Spleen (tissue), 11 donors: ENCODE results near the gene CEMIP. TPM values are rescaled to one million over a fixed set of nuclear protein-coding genes. Genes with fewer than 3 reads are reported as not detected.

Experiments
- DNase-seq: peaks from one replicate; pipeline ENCODE4 v3.0.0-alpha.2; 2020
- H3K27ac ChIP-seq, 8 donors: fragments of 200-600 bp; sonication (generic) in 7 of 8; 1 replicate in 4 of 8; 2 replicates in 4 of 8; pipeline versions ENCODE4 v1.5.0 to v1.8.0; 2016 to 2021; ENCODE audit warnings: inconsistent platforms in 4 of 8, mild to moderate bottlenecking in 4 of 8, moderate library complexity in 1 of 8
- H3K27me3 ChIP-seq, 7 donors: fragments of 200-600 bp; sonication (generic) in 6 of 7; replicated peaks in 1 of 7; 1 replicate in 4 of 7; 2 replicates in 3 of 7; pipeline versions ENCODE4 v1.5.0 to v1.8.0; 2016 to 2021; ENCODE audit warnings: inconsistent platforms in 3 of 7, mild to moderate bottlenecking in 1 of 7
- H3K36me3 ChIP-seq, 6 donors: fragments of 200-600 bp; sonication (generic) in 5 of 6; 1 replicate in 4 of 6; 2 replicates in 2 of 6; pipeline versions ENCODE4 v1.5.0 to v1.8.0; 2016 to 2021; ENCODE audit warnings: inconsistent platforms in 2 of 6
- H3K4me1 ChIP-seq, 6 donors: fragments of 200-600 bp; sonication (generic) in 5 of 6; 1 replicate in 3 of 6; 2 replicates in 3 of 6; pipeline versions ENCODE4 v1.5.0 to v1.8.0; 2016 to 2021; ENCODE audit warnings: inconsistent platforms in 3 of 6
- H3K4me3 ChIP-seq, 8 donors: fragments of 200-600 bp; sonication (generic) in 7 of 8; 1 replicate in 4 of 8; 2 replicates in 4 of 8; pipeline versions ENCODE4 v1.5.0 to v1.8.0; 2016 to 2021; ENCODE audit warnings: inconsistent platforms in 4 of 8, mild to moderate bottlenecking in 4 of 8, moderate library complexity in 2 of 8
- H3K9me3 ChIP-seq, 8 donors: fragments of 200-600 bp; sonication (generic) in 7 of 8; 1 replicate in 4 of 8; 2 replicates in 4 of 8; pipeline versions ENCODE4 v1.5.0 to v1.8.0; 2016 to 2021; ENCODE audit warnings: inconsistent platforms in 4 of 8
- CTCF ChIP-seq, 11 experiments: fragments of 200-600 bp in 7 of 11; fragments of 450-650 bp in 4 of 11; sonication (generic) in 4 of 11; IDR thresholded peaks in 8 of 11; conservative IDR thresholded peaks in 3 of 11; 1 replicate in 7 of 11; 2 replicates in 4 of 11; pipeline versions ENCODE4 v1.4.0 to v1.8.0; 2016 to 2021; ENCODE audit warnings: antibody characterized with exemption in 11 of 11, inconsistent platforms in 4 of 11, mild to moderate bottlenecking in 1 of 11
- POLR2A ChIP-seq, 3 donors: fragments of 450-650 bp; IDR thresholded peaks; one replicate each; pipeline ENCODE4 v1.5.1; 2017; ENCODE audit warnings: antibody characterized with exemption in 3 of 3, mild to moderate bottlenecking in 1 of 3
- POLR2AphosphoS5 ChIP-seq, 3 donors: sonication (generic); formaldehyde crosslinking; IDR thresholded peaks; one replicate each; pipeline ENCODE4 v1.5.1; 2017; ENCODE audit warnings: antibody characterized with exemption in 3 of 3
- WGBS, 5 donors: extraction: QIAGEN DNeasy Blood & Tissue Kit in 3 of 5; methylation state at CpG; one replicate each; pipeline versions ENCODE4 v1.1.5 to v1.1.7; 2013 to 2018; 5-methylcytosine and 5-hydroxymethylcytosine counted together
- intact Hi-C: fragments of 100-400 bp; cut with DNase I; formaldehyde crosslinking; loops from one replicate; pipeline ENCODE4 v1.15.0; 2023; ENCODE audit warnings: low total_unique reads
- polyA plus RNA-seq, 3 donors: library from polyadenylated mRNA; stranded (reverse); fragments of 200-250 nt; gene quantifications; one replicate each; pipeline ENCODE4 v1.2.1, GENCODE V29; 2013
- total RNA-seq, 7 donors: library from RNA; depleted of rRNA in 3 of 7; stranded (reverse); fragments of >200 nt in 3 of 7; fragmentation: NEBNext Ultra II Directional in 4 of 7; extraction: Animal tissue kit (Norgen Biotek cat#: 25700) in 4 of 7; gene quantifications; one replicate each; pipeline versions ENCODE4 v1.1.0 to v1.2.1, GENCODE V29; 2016 to 2021
- donor health status: healthy with polysubstance abuse.
- donor health status: DM: no; HTN: no; CAD: no; lungs with moderate emphysema.
- donor health status: DM: no; HTN: no; CAD: no.
- donor health status: Bipolar disorder and iron deficiency.
- donor health status: healthy.
- donor health status: DM: no; HTN: no; CAD: no.
- donor health status: DM: yes; HTN: yes; CAD: no.

CEMIP gene
- total and polyA plus RNA-seq, 10 donors: 0.20 to 3.0 (median 1.0) TPM; not detected in 1

- Histone ChIP-seq H3K27ac (no peak overlapping the region), H3K4me3 (no peak overlapping the region), H3K4me1 (peaks cover 0 to 6% (median 0%) of the 10 kb centered on the region in 6 donors), H3K9me3 (no peaks in the 10 kb centered on the region), H3K27me3 (no peaks in the 10 kb centered on the region), H3K36me3 (no peaks in the 10 kb centered on the region)
- no peak for TF ChIP-seq CTCF (IDR thresholded peaks at IDR 0.05 in 8 of 11, conservative IDR thresholded peaks at IDR 0.05 in 3 of 11)
- no peak for TF ChIP-seq POLR2AphosphoS5 (IDR thresholded peaks at IDR 0.05)
- TF ChIP-seq POLR2A (IDR thresholded peaks at IDR 0.05): no peak
- intact Hi-C loops: no loop called here
- 79 to 92% (median 86%) methylated on average over 5 of the region's 5 CpGs for WGBS, 5 donors
- no peak for DNase-seq
Measured at GRCh38 chr15:80800067-80800466, 20.9 kb downstream of the CEMIP start.

- Histone ChIP-seq H3K4me1 (peaks cover 0 to 6% (median 0%) of the 10 kb centered on the region in 6 donors), H3K36me3 (no peaks in the 10 kb centered on the region), H3K4me3 (no peak overlapping the region), H3K9me3 (no peaks in the 10 kb centered on the region), H3K27ac (peak overlapping the region in 3 of 8 donors; percentile 10 to 26 (median 20)), H3K27me3 (no peaks in the 10 kb centered on the region)
- 57 to 82% (median 72%) methylated on average over 9 to 10 of the region's 10 CpGs for WGBS, 5 donors
- TF ChIP-seq POLR2AphosphoS5 (IDR thresholded peaks at IDR 0.05) (peak in 1 of 3 donors; percentile 32), CTCF (IDR thresholded peaks at IDR 0.05 in 8 of 11, conservative IDR thresholded peaks at IDR 0.05 in 3 of 11) (no peak)
- DNase-seq: no peak
- intact Hi-C loops: no loop called here
Measured at GRCh38 chr15:80801891-80802680, 22.9 kb downstream of the CEMIP start.

- Histone ChIP-seq H3K27ac (no peak overlapping the region), H3K9me3 (no peaks in the 10 kb centered on the region), H3K4me3 (no peak overlapping the region), H3K36me3 (no peaks in the 10 kb centered on the region), H3K4me1 (peaks cover 0 to 6% (median 0%) of the 10 kb centered on the region in 6 donors), H3K27me3 (no peaks in the 10 kb centered on the region)
- intact Hi-C loops: no loop called here
- 84 to 93% (median 90%) methylated on average over 7 of the region's 7 CpGs for WGBS, 5 donors
- TF ChIP-seq POLR2A (IDR thresholded peaks at IDR 0.05): no peak
- TF ChIP-seq CTCF (IDR thresholded peaks at IDR 0.05 in 8 of 11, conservative IDR thresholded peaks at IDR 0.05 in 3 of 11): no peak
- no peak for TF ChIP-seq POLR2AphosphoS5 (IDR thresholded peaks at IDR 0.05)
- no peak for DNase-seq
Measured at GRCh38 chr15:80803580-80804525, 24.7 kb downstream of the CEMIP start.
